K562 (cell line): ENCODE results near the gene ERC2. TPM values are rescaled to one million over a fixed set of nuclear protein-coding genes. Genes with fewer than 3 reads are reported as not detected.

Experiments used
- ATAC-seq: fragments of 200-7000 bp; cut with Tn5 transposase; 3 replicates; pipeline ENCODE4 v1.9.1; 2020; ENCODE audit warnings: moderate library complexity
- BruUV-seq: library from RNA; stranded (reverse); fragments of 400-500 nt; replicated peaks from 2 replicates; lab custom pipeline; 2021; lab: Mats Ljungman, UMichigan
- CTCF ChIA-PET: fragments of 300-600 bp; formaldehyde crosslinking; extraction: SDS; loops from one replicate; lab custom pipeline; 2021; ENCODE audit warnings: low intra/inter-chr PET ratio; lab: Yijun Ruan, JAX
- POLR2A ChIA-PET: fragments of 300-600, 350-650 bp; sonication (Branson Sonifier 250); formaldehyde crosslinking; extraction: SDS; loops from one replicate; lab custom pipeline; 2021; ENCODE audit warnings: antibody characterized with exemption, inconsistent platforms; lab: Yijun Ruan, JAX
- DNase-seq, 4 experiments: peaks; one replicate each; pipeline versions ENCODE4 v3.0.0 to v3.0.0-alpha.2; 2011 to 2018; ENCODE audit warnings: low spot score in 3 of 4, mixed read lengths in 3 of 4; ENCODE audit errors: extremely low read depth in 1 of 4
- FAIRE-seq: peaks from 2 replicates; lab custom pipeline; 2011; peaks lifted over from hg19 to GRCh38; lab: Jason Lieb, UNC
- H2AFZ ChIP-seq: 2 replicates; pipeline ENCODE4 v1.6.0; 2011; ENCODE audit warnings: low read depth, low read length, control low read depth, inconsistent platforms
- H3K27ac ChIP-seq: fragments of 200-600 bp; 3 replicates; pipeline ENCODE4 v1.8.0; 2011; ENCODE audit warnings: low read depth, mild to moderate bottlenecking, control low read depth, inconsistent platforms, low read length, moderate library complexity, mixed read lengths; ENCODE audit errors: extremely low read depth
- H3K27me3 ChIP-seq, 2 experiments: fragments of 300-600 bp in 1 of 2; 2 replicates in 1 of 2; 3 replicates in 1 of 2; pipeline versions ENCODE4 v1.6.0 to v1.8.0; 2011; ENCODE audit warnings: inconsistent platforms in 2 of 2, low read length in 2 of 2, mild to moderate bottlenecking in 1 of 2, mixed read lengths in 1 of 2, moderate library complexity in 1 of 2; ENCODE audit not compliant: control insufficient read depth in 2 of 2, insufficient read depth in 2 of 2
- H3K36me3 ChIP-seq: fragments of 300-600 bp; 3 replicates; pipeline ENCODE4 v1.8.0; 2011; ENCODE audit warnings: mild to moderate bottlenecking, low read length, inconsistent platforms; ENCODE audit not compliant: control insufficient read depth, insufficient read depth
- H3K4me1 ChIP-seq, 2 experiments: fragments of 200-600 bp in 1 of 2; replicated peaks in 1 of 2; 2 replicates in 1 of 2; 3 replicates in 1 of 2; pipeline versions ENCODE4 v1.5.1 to v1.8.0; 2011; ENCODE audit warnings: inconsistent platforms in 2 of 2, low read length in 2 of 2, mild to moderate bottlenecking in 1 of 2, mixed read lengths in 1 of 2, moderate library complexity in 1 of 2; ENCODE audit not compliant: control insufficient read depth in 2 of 2, insufficient read depth in 2 of 2
- H3K4me2 ChIP-seq: 2 replicates; pipeline ENCODE4 v1.6.1; 2011; ENCODE audit warnings: low read length, control low read depth, inconsistent platforms, mixed read lengths; ENCODE audit not compliant: insufficient read depth
- H3K4me3 ChIP-seq: fragments of 200-600 bp; sonication (generic), shearing (Covaris generic); 2 replicates; pipeline ENCODE4 v1.5.1; 2016; ENCODE audit warnings: control low read depth, inconsistent platforms
- H3K79me2 ChIP-seq: fragments of 200-600 bp; 3 replicates; pipeline ENCODE4 v1.8.0; 2011; ENCODE audit warnings: low read length, inconsistent platforms; ENCODE audit not compliant: control insufficient read depth, insufficient read depth
- H3K9ac ChIP-seq, 2 experiments: 2 replicates each; pipeline versions ENCODE4 v1.6.0 to v1.6.1; 2011; ENCODE audit warnings: low read depth in 2 of 2, low read length in 2 of 2, control low read depth in 1 of 2, inconsistent platforms in 1 of 2, mild to moderate bottlenecking in 1 of 2, mixed read lengths in 1 of 2; ENCODE audit not compliant: insufficient read depth in 1 of 2
- H3K9me1 ChIP-seq: one replicate; pipeline ENCODE4 v1.6.0; 2011; ENCODE audit warnings: inconsistent platforms, mild to moderate bottlenecking, low read length, moderate library complexity; ENCODE audit not compliant: control insufficient read depth, insufficient read depth
- H3K9me3 ChIP-seq: replicated peaks from 2 replicates; pipeline ENCODE4 v1.5.1; 2011; ENCODE audit warnings: low read depth, low read length, inconsistent platforms; ENCODE audit not compliant: control insufficient read depth, insufficient read depth
- H4K20me1 ChIP-seq: replicated peaks from 2 replicates; pipeline ENCODE4 v1.6.1; 2011; ENCODE audit warnings: low read length, inconsistent platforms, mixed read lengths; ENCODE audit not compliant: control insufficient read depth, insufficient read depth
- CHD7 ChIP-seq: fragments of 200-600 bp; sonication (generic); IDR thresholded peaks from one replicate; pipeline ENCODE4 v1.6.1; 2012; ENCODE audit warnings: mild to moderate bottlenecking, low read depth, low read length, inconsistent platforms
- HSF4 ChIP-seq: fragments of 250-450 bp; sonication (Bioruptor Pico); IDR thresholded peaks from 2 replicates; pipeline ENCODE4 v2.1.2; 2022; ENCODE audit warnings: mild to moderate bottlenecking, moderate library complexity, borderline replicate concordance
- MAFK ChIP-seq: IDR thresholded peaks from 2 replicates; pipeline ENCODE4 v1.6.1; 2011; ENCODE audit warnings: low read length, improper control_type of control experiment
- MBD2 ChIP-seq: sonication (generic); IDR thresholded peaks from 2 replicates; pipeline ENCODE4 v1.6.1; 2016; ENCODE audit warnings: low read depth, borderline replicate concordance
- SRSF7 ChIP-seq: fragments of 200-400 bp; formaldehyde crosslinking; optimal IDR thresholded peaks from 2 replicates; pipeline ENCODE3; 2017; ENCODE audit warnings: mild to moderate bottlenecking, low read depth, low read length
- ZNF124 ChIP-seq: sonication (generic); formaldehyde crosslinking; IDR thresholded peaks from 2 replicates; pipeline ENCODE4 v1.8.1; 2022; ENCODE audit warnings: missing genetic modification reagents
- WGBS: fragments of 100-300 bp; shearing (Covaris generic); methylation state at CpG from one replicate; pipeline ENCODE4 v1.1.6; 2016; ENCODE audit warnings: low coverage, mixed read lengths; ENCODE audit not compliant: insufficient coverage; ENCODE audit errors: missing lambda C conversion rate; 5-methylcytosine and 5-hydroxymethylcytosine counted together
- in situ Hi-C: fragments of 300-500 bp; cut with MboI; formaldehyde crosslinking; loops from 4 replicates; pipeline ENCODE4 v1.15.0; 2018; ENCODE audit warnings: inconsistent platforms, mixed read lengths
- intact Hi-C: fragments of 100-400 bp; cut with micrococcal nuclease; formaldehyde crosslinking; loops from 2 replicates; pipeline ENCODE4 v1.14.2; 2022
- polyA plus RNA-seq, 8 experiments: library from polyadenylated mRNA; depleted of rRNA in 4 of 8; stranded (reverse) in 5 of 8; unstranded in 3 of 8; fragments of >200 nt; fragmentation: Nextera tagmentation in 2 of 8; fragmentation: Illumina TruSeq in 1 of 8; extraction: Ambion mirVana in 2 of 8; extraction: Trizol in 1 of 8; gene quantifications; 2 replicates each; pipeline versions ENCODE4 v1.2.1 to v1.2.3, GENCODE V29; 2011 to 2014; ENCODE audit warnings: inconsistent platforms in 1 of 8, missing spikeins in 1 of 8
- total RNA-seq, 7 experiments: library from RNA; depleted of rRNA in 6 of 7; stranded (reverse); fragments of >200 nt in 6 of 7; fragmentation: Illumina TruSeq in 2 of 7; extraction: Trizol in 2 of 7; gene quantifications; 2 replicates each; pipeline versions ENCODE4 v1.2.1 to v1.2.3, GENCODE V29; 2011 to 2021; ENCODE audit warnings: low replicate concordance in 1 of 7

The ERC2 gene
- total and polyA plus RNA-seq, 9 of the 15 experiments (the other 6 are each of a cell fraction or from before 2014, with no cell fraction given): 0.04 to 0.18 (median 0.07) TPM; not detected in 2

- CTCF ChIA-PET: no interaction called here
- H2AFZ ChIP-seq: no peak overlapping the region
- H3K27ac ChIP-seq: no peak overlapping the region
- in situ Hi-C loops (no loop called here), intact Hi-C loops (no loop called here)
- POLR2A ChIA-PET: no interaction called here
- BruUV-seq: no TSS peak
- H4K20me1 ChIP-seq: no peaks in the 10 kb centered on the region
- H3K27me3 ChIP-seq: no peaks in the 10 kb centered on the region
- no peak for TF ChIP-seq ZNF124
- no peak for TF ChIP-seq SRSF7
- H3K9me3 ChIP-seq: no peaks in the 10 kb centered on the region
- ATAC-seq (no peak), FAIRE-seq (no peak), DNase-seq (no peak)
- 0% methylated on average over 2 of the region's 4 CpGs for WGBS
- no peaks in the 10 kb centered on the region for H3K9me1 ChIP-seq
- H3K4me1 ChIP-seq: no peaks in the 10 kb centered on the region
- H3K4me2 ChIP-seq: no peak overlapping the region
- H3K4me3 ChIP-seq: no peak overlapping the region
- H3K9ac ChIP-seq: no peak overlapping the region
- H3K79me2 ChIP-seq: no peaks in the 10 kb centered on the region
- no peaks in the 10 kb centered on the region for H3K36me3 ChIP-seq
Measured at GRCh38 chr3:55595420-55595819, 872.8 kb downstream of the ERC2 start.

DNA sequence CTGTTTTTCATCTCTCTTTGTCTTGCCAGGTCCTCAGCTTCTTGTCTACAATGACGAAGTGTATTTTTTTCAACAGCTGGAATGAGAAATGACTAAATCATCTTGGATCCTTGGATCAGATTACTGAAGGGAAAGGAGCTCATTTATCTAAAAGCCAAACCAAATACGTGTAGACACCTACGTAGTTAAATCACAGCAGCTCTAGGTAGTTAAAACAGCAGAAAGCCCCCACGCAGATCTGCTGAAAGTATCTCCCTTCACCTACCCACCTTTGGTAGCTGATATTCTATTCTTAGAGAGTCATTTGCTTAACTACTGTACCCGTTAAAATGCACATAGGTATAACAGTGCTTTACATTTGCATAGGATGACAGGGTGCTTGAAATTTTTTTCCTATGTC, 875.7 kb downstream of the ERC2 start:
- Histone ChIP-seq H3K9me3 (no peaks in the 10 kb centered on the region), H3K27ac (no peak overlapping the region), H3K9me1 (no peaks in the 10 kb centered on the region), H4K20me1 (no peaks in the 10 kb centered on the region), H3K4me3 (no peak overlapping the region), H3K36me3 (no peaks in the 10 kb centered on the region), H3K4me2 (no peak overlapping the region), H2AFZ (no peak overlapping the region), H3K4me1 (no peaks in the 10 kb centered on the region), H3K9ac (no peak overlapping the region), H3K79me2 (no peaks in the 10 kb centered on the region), H3K27me3 (no peaks in the 10 kb centered on the region)
- POLR2A ChIA-PET: no interaction called here
- CTCF ChIA-PET: no interaction called here
- WGBS: 0% methylated on average over 5 of the region's 5 CpGs
- ATAC-seq: no peak
- no TSS peak for BruUV-seq
- no peak for DNase-seq
- intact Hi-C loops: no loop called here
- in situ Hi-C loops: no loop called here
- no peak for FAIRE-seq
- TF ChIP-seq MBD2 (no peak), CHD7 (no peak), HSF4 (no peak), MAFK (no peak)
